Neural cell (in vitro differentiated cells): ENCODE measurements around the gene COA4.

Source experiments
- CTCF ChIP-seq: fragments of 450-650 bp; IDR thresholded peaks from 2 replicates; pipeline ENCODE4 v1.5.1; 2014; ENCODE audit warnings: antibody characterized with exemption, mild to moderate bottlenecking, moderate library complexity; ENCODE audit not compliant: poor library complexity, severe bottlenecking
- EP300 ChIP-seq: fragments of 450-650 bp; conservative IDR thresholded peaks from 2 replicates; pipeline ENCODE4 v1.6.1; 2014; ENCODE audit warnings: antibody characterized with exemption, mild to moderate bottlenecking, moderate library complexity; ENCODE audit not compliant: poor library complexity, severe bottlenecking
- EZH2 ChIP-seq: fragments of 200-600, 300-800 bp; shearing (Covaris generic), sonication (generic); IDR thresholded peaks from 2 replicates; pipeline ENCODE4 v1.6.1; 2014; ENCODE audit warnings: antibody characterized with exemption, low read length, borderline replicate concordance, mild to moderate bottlenecking; ENCODE audit not compliant: insufficient read depth, poor library complexity, severe bottlenecking
- MXI1 ChIP-seq: fragments of 450-650 bp; conservative IDR thresholded peaks from 2 replicates; pipeline ENCODE4 v1.6.1; 2014; ENCODE audit warnings: antibody characterized with exemption, mild to moderate bottlenecking; ENCODE audit not compliant: poor library complexity, severe bottlenecking
- REST ChIP-seq: IDR thresholded peaks from 2 replicates; pipeline ENCODE4 v1.6.1; 2012; ENCODE audit warnings: borderline replicate concordance

GRCh38 chr11:73889536-73889935, 12.9 kb upstream of the COA4 start:
- TF ChIP-seq EZH2 (no peak), CTCF (no peak), EP300 (no peak), MXI1 (no peak), REST (no peak)
